Dermis microvascular lymphatic vessel endothelial cell (primary cell): ENCODE data around the gene ZNF608. TPM values are rescaled to one million over a fixed set of nuclear protein-coding genes. Genes with fewer than 3 reads are reported as not detected.

Source experiments
- DNase-seq, 2 donors: peaks; one replicate each; pipeline versions ENCODE4 v3.0.0 to v3.0.0-alpha.2; 2010; ENCODE audit warnings: low read depth in 2 of 2
- total RNA-seq: library from RNA; depleted of rRNA; stranded (reverse); fragments of >200 nt; gene quantifications from 2 replicates; pipeline ENCODE4 v1.2.1, GENCODE V29; 2014

Gene ZNF608
- total RNA-seq = 6.6 and 10.9 TPM in 2 replicates

- DNase-seq = peak; percentile 54 to 81
Measured at GRCh38 chr5:124745928-124746915, at the start of gene ZNF608. Gene ZNF608, minus strand, starts transcription at chr5:124746639. Its CDS starts 1,650 bp downstream, at chr5:124744989.

GRCh38 chr5:124795829-124796228, 49.4 kb upstream of the ZNF608 start:
- no peak for DNase-seq

GRCh38 chr5:124790895-124791732, 44.7 kb upstream of the ZNF608 start:
- no peak for DNase-seq

- DNase-seq = no peak
Measured at GRCh38 chr5:124790301-124790894, 44.0 kb upstream of the ZNF608 start.

- DNase-seq = no peak
Measured at GRCh38 chr5:124789104-124789605, 42.7 kb upstream of the ZNF608 start.

- DNase-seq = no peak
Measured at GRCh38 chr5:124783794-124784193, 37.4 kb upstream of the ZNF608 start.

- DNase-seq = no peak
Measured at GRCh38 chr5:124783285-124783684, 36.8 kb upstream of the ZNF608 start.

GRCh38 chr5:124782262-124782661, 35.8 kb upstream of the ZNF608 start:
- no peak for DNase-seq

- no peak for DNase-seq
Measured at GRCh38 chr5:124780011-124780410, 33.6 kb upstream of the ZNF608 start.

- peak in 1 of 2 donors; percentile 37 for DNase-seq
Measured at GRCh38 chr5:124773315-124774311, 27.2 kb upstream of the ZNF608 start.

- no peak for DNase-seq
Measured at GRCh38 chr5:124772457-124773200, 26.2 kb upstream of the ZNF608 start.

- no peak for DNase-seq
Measured at GRCh38 chr5:124771761-124772160, 25.3 kb upstream of the ZNF608 start.

GRCh38 chr5:124764992-124765611, 18.7 kb upstream of the ZNF608 start:
- DNase-seq = no peak

GRCh38 chr5:124764585-124764984, 18.1 kb upstream of the ZNF608 start:
- DNase-seq = no peak

GRCh38 chr5:124761010-124761409, 14.6 kb upstream of the ZNF608 start:
- no peak for DNase-seq

GRCh38 chr5:124760608-124761007, 14.2 kb upstream of the ZNF608 start:
- DNase-seq = no peak

- DNase-seq = no peak
Measured at GRCh38 chr5:124755565-124755964, 9.1 kb upstream of the ZNF608 start.

- DNase-seq = no peak
Measured at GRCh38 chr5:124755041-124755440, 8.6 kb upstream of the ZNF608 start.
